ENCODE measurements around the gene MOB3C.

DNA sequence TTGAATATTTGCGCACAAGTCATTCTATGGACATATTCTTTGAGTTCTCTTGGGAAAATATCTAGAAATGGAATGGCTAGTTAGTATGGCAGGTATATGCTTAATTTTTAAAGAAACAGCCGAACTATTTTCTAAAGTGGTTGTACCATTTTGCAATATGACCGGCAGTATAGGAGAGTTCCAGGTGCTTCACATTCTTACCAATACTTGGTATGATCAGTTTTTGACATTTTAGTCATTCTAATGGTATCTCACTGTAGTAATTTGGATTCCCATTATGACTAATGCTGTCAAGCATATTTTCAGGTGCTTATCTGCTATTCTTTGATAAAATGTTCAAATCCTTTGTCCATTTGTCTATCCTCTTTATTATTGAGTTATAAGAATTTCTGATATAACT lies 31.0 kb upstream of the MOB3C start:
- TF ChIP-seq CTCF (IDR thresholded peaks at IDR 0.05; ENCODE audit: poor library complexity, severe bottlenecking): no peak
- no peak for TF ChIP-seq REST (IDR thresholded peaks at IDR 0.05; ENCODE audit: borderline replicate concordance)
- no peak for TF ChIP-seq RAD21 (conservative IDR thresholded peaks at IDR 0.05)
- no peak for TF ChIP-seq EZH2 (IDR thresholded peaks at IDR 0.05; ENCODE audit: borderline replicate concordance, insufficient read depth, low read length, poor library complexity, severe bottlenecking)
- no peak for TF ChIP-seq MXI1 (conservative IDR thresholded peaks at IDR 0.05; ENCODE audit: poor library complexity, severe bottlenecking)
- no peak for TF ChIP-seq TAF1 (IDR thresholded peaks at IDR 0.05; ENCODE audit: low read depth)
- TF ChIP-seq EP300 (conservative IDR thresholded peaks at IDR 0.05; ENCODE audit: poor library complexity, severe bottlenecking): no peak

Data from neural cell (in vitro differentiated cells).